ENCODE measurements around the gene ATAD3C. TPM values are rescaled to one million over a fixed set of nuclear protein-coding genes. Genes with fewer than 3 reads are reported as not detected.

The ATAD3C gene
- total and polyA plus RNA-seq, 2 experiments from 2014 or later: 0.45 to 1.3 TPM

DNA sequence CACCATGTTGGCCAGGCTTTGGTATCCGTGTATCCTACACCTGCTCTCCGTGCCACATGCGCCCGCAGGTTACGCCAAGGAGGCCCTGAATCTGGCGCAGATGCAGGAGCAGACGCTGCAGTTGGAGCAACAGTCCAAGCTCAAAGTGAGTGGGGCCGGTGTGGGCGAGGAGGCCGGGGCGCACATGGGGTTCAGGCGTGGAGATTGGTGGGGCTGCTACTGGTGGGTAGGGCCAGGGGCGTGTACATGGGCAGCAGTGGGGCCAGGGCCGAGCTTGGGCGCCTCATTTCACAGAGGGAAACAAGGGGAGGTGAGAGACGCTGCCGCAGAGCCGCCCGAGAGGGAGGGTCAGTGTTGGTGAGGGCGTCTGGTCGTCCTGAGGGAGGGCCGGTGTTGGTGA lies 27.7 kb downstream of the ATAD3C start:
- H3K36me3 ChIP-seq (ENCODE audit: insufficient read depth): peaks cover 3% of the 10 kb centered on the region; the same call in 1 of the 2 replicates
- Mint-ChIP-seq H3K27ac (no peak overlapping the region), H3K27me3 (ENCODE audit: insufficient read depth, low read depth, poor library complexity) (peaks cover 12% of the 10 kb centered on the region), H3K4me3 (no peak overlapping the region), H3K9me3 (no peaks in the 10 kb centered on the region), H3K4me1 (no peaks in the 10 kb centered on the region), H3K36me3 (ENCODE audit: low read depth) (peaks cover 45% of the 10 kb centered on the region)
- H3F3A ChIP-seq (replicated peaks; ENCODE audit: low read depth): 0 out of 2 replicates have a peak, but pooled peaks cover 8% of the 10 kb centered on the region
- ATAC-seq (no peak), DNase-seq (ENCODE audit: low spot score) (no peak)
- H3K4me3 ChIP-seq: no peak overlapping the region
- no peaks in the 10 kb centered on the region for H3K4me1 ChIP-seq (ENCODE audit: insufficient read depth)
- TF ChIP-seq, protein P1, sequence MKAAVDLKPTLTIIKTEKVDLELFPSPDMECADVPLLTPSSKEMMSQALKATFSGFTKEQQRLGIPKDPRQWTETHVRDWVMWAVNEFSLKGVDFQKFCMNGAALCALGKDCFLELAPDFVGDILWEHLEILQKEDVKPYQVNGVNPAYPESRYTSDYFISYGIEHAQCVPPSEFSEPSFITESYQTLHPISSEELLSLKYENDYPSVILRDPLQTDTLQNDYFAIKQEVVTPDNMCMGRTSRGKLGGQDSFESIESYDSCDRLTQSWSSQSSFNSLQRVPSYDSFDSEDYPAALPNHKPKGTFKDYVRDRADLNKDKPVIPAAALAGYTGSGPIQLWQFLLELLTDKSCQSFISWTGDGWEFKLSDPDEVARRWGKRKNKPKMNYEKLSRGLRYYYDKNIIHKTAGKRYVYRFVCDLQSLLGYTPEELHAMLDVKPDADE (IDR thresholded peaks at IDR 0.05): no peak
- TF ChIP-seq POLR2AphosphoS5 (IDR thresholded peaks at IDR 0.05; ENCODE audit: low read depth): no peak
- TF ChIP-seq, protein P2, sequence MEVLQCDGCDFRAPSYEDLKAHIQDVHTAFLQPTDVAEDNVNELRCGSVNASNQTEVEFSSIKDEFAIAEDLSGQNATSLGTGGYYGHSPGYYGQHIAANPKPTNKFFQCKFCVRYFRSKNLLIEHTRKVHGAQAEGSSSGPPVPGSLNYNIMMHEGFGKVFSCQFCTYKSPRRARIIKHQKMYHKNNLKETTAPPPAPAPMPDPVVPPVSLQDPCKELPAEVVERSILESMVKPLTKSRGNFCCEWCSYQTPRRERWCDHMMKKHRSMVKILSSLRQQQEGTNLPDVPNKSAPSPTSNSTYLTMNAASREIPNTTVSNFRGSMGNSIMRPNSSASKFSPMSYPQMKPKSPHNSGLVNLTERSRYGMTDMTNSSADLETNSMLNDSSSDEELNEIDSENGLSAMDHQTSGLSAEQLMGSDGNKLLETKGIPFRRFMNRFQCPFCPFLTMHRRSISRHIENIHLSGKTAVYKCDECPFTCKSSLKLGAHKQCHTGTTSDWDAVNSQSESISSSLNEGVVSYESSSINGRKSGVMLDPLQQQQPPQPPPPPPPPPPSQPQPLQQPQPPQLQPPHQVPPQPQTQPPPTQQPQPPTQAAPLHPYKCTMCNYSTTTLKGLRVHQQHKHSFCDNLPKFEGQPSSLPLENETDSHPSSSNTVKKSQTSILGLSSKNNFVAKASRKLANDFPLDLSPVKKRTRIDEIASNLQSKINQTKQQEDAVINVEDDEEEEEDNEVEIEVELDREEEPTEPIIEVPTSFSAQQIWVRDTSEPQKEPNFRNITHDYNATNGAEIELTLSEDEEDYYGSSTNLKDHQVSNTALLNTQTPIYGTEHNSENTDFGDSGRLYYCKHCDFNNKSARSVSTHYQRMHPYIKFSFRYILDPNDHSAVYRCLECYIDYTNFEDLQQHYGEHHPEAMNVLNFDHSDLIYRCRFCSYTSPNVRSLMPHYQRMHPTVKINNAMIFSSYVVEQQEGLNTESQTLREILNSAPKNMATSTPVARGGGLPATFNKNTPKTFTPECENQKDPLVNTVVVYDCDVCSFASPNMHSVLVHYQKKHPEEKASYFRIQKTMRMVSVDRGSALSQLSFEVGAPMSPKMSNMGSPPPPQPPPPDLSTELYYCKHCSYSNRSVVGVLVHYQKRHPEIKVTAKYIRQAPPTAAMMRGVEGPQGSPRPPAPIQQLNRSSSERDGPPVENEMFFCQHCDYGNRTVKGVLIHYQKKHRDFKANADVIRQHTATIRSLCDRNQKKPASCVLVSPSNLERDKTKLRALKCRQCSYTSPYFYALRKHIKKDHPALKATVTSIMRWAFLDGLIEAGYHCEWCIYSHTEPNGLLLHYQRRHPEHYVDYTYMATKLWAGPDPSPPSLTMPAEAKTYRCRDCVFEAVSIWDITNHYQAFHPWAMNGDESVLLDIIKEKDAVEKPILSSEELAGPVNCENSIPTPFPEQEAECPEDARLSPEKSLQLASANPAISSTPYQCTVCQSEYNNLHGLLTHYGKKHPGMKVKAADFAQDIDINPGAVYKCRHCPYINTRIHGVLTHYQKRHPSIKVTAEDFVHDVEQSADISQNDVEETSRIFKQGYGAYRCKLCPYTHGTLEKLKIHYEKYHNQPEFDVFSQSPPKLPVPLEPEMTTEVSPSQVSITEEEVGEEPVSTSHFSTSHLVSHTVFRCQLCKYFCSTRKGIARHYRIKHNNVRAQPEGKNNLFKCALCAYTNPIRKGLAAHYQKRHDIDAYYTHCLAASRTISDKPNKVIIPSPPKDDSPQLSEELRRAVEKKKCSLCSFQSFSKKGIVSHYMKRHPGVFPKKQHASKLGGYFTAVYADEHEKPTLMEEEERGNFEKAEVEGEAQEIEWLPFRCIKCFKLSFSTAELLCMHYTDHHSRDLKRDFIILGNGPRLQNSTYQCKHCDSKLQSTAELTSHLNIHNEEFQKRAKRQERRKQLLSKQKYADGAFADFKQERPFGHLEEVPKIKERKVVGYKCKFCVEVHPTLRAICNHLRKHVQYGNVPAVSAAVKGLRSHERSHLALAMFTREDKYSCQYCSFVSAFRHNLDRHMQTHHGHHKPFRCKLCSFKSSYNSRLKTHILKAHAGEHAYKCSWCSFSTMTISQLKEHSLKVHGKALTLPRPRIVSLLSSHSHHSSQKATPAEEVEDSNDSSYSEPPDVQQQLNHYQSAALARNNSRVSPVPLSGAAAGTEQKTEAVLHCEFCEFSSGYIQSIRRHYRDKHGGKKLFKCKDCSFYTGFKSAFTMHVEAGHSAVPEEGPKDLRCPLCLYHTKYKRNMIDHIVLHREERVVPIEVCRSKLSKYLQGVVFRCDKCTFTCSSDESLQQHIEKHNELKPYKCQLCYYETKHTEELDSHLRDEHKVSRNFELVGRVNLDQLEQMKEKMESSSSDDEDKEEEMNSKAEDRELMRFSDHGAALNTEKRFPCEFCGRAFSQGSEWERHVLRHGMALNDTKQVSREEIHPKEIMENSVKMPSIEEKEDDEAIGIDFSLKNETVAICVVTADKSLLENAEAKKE (CRISPR knock-in tag; IDR thresholded peaks at IDR 0.05): no peak
- TF ChIP-seq ZNF331 (CRISPR knock-in tag; IDR thresholded peaks at IDR 0.05; ENCODE audit: low read depth): no peak
- no peak for TF ChIP-seq JUNB (IDR thresholded peaks at IDR 0.05; ENCODE audit: unreplicated experiment)
- TF ChIP-seq EZH2 (IDR thresholded peaks at IDR 0.05; ENCODE audit: low read depth, unreplicated experiment): no peak
- no peak for TF ChIP-seq EZH2phosphoT487 (IDR thresholded peaks at IDR 0.05; ENCODE audit: unreplicated experiment)
- no peak for TF ChIP-seq NANOG (IDR thresholded peaks at IDR 0.05; ENCODE audit: borderline replicate concordance)
- no peak for TF ChIP-seq STAT1 (IDR thresholded peaks at IDR 0.05; ENCODE audit: unreplicated experiment)
- TF ChIP-seq, protein P3, sequence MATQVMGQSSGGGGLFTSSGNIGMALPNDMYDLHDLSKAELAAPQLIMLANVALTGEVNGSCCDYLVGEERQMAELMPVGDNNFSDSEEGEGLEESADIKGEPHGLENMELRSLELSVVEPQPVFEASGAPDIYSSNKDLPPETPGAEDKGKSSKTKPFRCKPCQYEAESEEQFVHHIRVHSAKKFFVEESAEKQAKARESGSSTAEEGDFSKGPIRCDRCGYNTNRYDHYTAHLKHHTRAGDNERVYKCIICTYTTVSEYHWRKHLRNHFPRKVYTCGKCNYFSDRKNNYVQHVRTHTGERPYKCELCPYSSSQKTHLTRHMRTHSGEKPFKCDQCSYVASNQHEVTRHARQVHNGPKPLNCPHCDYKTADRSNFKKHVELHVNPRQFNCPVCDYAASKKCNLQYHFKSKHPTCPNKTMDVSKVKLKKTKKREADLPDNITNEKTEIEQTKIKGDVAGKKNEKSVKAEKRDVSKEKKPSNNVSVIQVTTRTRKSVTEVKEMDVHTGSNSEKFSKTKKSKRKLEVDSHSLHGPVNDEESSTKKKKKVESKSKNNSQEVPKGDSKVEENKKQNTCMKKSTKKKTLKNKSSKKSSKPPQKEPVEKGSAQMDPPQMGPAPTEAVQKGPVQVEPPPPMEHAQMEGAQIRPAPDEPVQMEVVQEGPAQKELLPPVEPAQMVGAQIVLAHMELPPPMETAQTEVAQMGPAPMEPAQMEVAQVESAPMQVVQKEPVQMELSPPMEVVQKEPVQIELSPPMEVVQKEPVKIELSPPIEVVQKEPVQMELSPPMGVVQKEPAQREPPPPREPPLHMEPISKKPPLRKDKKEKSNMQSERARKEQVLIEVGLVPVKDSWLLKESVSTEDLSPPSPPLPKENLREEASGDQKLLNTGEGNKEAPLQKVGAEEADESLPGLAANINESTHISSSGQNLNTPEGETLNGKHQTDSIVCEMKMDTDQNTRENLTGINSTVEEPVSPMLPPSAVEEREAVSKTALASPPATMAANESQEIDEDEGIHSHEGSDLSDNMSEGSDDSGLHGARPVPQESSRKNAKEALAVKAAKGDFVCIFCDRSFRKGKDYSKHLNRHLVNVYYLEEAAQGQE (IDR thresholded peaks at IDR 0.05; ENCODE audit: unreplicated experiment): no peak
- TF ChIP-seq, protein P4, sequence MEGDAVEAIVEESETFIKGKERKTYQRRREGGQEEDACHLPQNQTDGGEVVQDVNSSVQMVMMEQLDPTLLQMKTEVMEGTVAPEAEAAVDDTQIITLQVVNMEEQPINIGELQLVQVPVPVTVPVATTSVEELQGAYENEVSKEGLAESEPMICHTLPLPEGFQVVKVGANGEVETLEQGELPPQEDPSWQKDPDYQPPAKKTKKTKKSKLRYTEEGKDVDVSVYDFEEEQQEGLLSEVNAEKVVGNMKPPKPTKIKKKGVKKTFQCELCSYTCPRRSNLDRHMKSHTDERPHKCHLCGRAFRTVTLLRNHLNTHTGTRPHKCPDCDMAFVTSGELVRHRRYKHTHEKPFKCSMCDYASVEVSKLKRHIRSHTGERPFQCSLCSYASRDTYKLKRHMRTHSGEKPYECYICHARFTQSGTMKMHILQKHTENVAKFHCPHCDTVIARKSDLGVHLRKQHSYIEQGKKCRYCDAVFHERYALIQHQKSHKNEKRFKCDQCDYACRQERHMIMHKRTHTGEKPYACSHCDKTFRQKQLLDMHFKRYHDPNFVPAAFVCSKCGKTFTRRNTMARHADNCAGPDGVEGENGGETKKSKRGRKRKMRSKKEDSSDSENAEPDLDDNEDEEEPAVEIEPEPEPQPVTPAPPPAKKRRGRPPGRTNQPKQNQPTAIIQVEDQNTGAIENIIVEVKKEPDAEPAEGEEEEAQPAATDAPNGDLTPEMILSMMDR (conservative IDR thresholded peaks at IDR 0.05; ENCODE audit: low read depth in 2 of 2): no peak
- TF ChIP-seq CREB1 (CRISPR knock-in tag; IDR thresholded peaks at IDR 0.05; ENCODE audit: low read depth): no peak
- TF ChIP-seq ZNF114 (CRISPR knock-in tag; IDR thresholded peaks at IDR 0.05): no peak
- H4K20me1 ChIP-seq (replicated peaks; ENCODE audit: insufficient read depth): peaks cover 13% of the 10 kb centered on the region
- no peak overlapping the region for H3K27ac ChIP-seq (ENCODE audit: low read depth)
- no peak overlapping the region for H2AFZ ChIP-seq
- no peaks in the 10 kb centered on the region for H3K27me3 ChIP-seq (ENCODE audit: insufficient read depth)
- H3K79me2 ChIP-seq (replicated peaks; ENCODE audit: insufficient read depth): peaks cover 36% of the 10 kb centered on the region
- no peak overlapping the region for H3K4me2 ChIP-seq
- no peaks in the 10 kb centered on the region for H3K9me2 ChIP-seq (ENCODE audit: insufficient read depth)

Measured in GM23338 (cell line).